Lung (tissue), 12 donors: Measurements from ENCODE around the gene KRTAP10-2. TPM values are rescaled to one million over a fixed set of nuclear protein-coding genes. Genes with fewer than 3 reads are reported as not detected.
"Not testable (repeated sequence)": the region's sequence is repeated elsewhere in the genome, so short reads cannot be mapped to it uniquely, and the experiment has no call there.

ENCODE experiments used
- ATAC-seq: fragments of 200-7000 bp; cut with Tn5 transposase; one replicate; pipeline ENCODE4 v1.9.1; 2020; ENCODE audit warnings: moderate number of reproducible peaks; ENCODE audit not compliant: insufficient read depth, low FRiP score
- DNase-seq, 3 donors: peaks; one replicate each; pipeline ENCODE4 v3.0.0-alpha.2; 2013 to 2017
- H3K27ac ChIP-seq, 2 donors: one replicate each; pipeline ENCODE4 v1.5.1; 2013; ENCODE audit warnings: mild to moderate bottlenecking in 2 of 2, moderate library complexity in 2 of 2, control low read depth in 1 of 2, inconsistent platforms in 1 of 2, low read depth in 1 of 2, low read length in 1 of 2
- H3K27me3 ChIP-seq, 3 donors: one replicate each; pipeline ENCODE4 v1.5.1; 2013; ENCODE audit warnings: low read length in 2 of 3; ENCODE audit not compliant: control insufficient read depth in 3 of 3, insufficient read depth in 3 of 3
- H3K36me3 ChIP-seq, 4 donors: one replicate each; pipeline ENCODE4 v1.5.1; 2013; ENCODE audit warnings: low read length in 4 of 4, mild to moderate bottlenecking in 1 of 4, moderate library complexity in 1 of 4; ENCODE audit not compliant: control insufficient read depth in 4 of 4, insufficient read depth in 4 of 4
- H3K4me1 ChIP-seq, 5 donors: one replicate each; pipeline ENCODE4 v1.5.1; 2013; ENCODE audit warnings: low read length in 5 of 5, mild to moderate bottlenecking in 2 of 5, moderate library complexity in 1 of 5; ENCODE audit not compliant: control insufficient read depth in 5 of 5, insufficient read depth in 5 of 5
- H3K4me3 ChIP-seq: one replicate; pipeline ENCODE4 v1.5.1; 2013; ENCODE audit warnings: mild to moderate bottlenecking, control low read depth, moderate library complexity
- H3K9ac ChIP-seq, 2 donors: one replicate each; pipeline ENCODE4 v1.5.1; 2013; ENCODE audit warnings: low read length in 2 of 2, control low read depth in 1 of 2; ENCODE audit not compliant: insufficient read depth in 1 of 2
- H3K9me3 ChIP-seq, 4 donors: one replicate each; pipeline ENCODE4 v1.5.1; 2013; ENCODE audit warnings: low read length in 3 of 4, mild to moderate bottlenecking in 1 of 4, moderate library complexity in 1 of 4; ENCODE audit not compliant: control insufficient read depth in 4 of 4, insufficient read depth in 3 of 4
- WGBS, 2 donors: extraction: QIAGEN DNeasy Blood & Tissue Kit; methylation state at CpG; one replicate each; pipeline ENCODE4 v1.1.7; 2013; 5-methylcytosine and 5-hydroxymethylcytosine counted together
- polyA plus RNA-seq, 2 donors: library from polyadenylated mRNA; stranded (reverse); fragments of 200-250 nt; gene quantifications; one replicate each; pipeline ENCODE4 v1.2.1, GENCODE V29; 2013
- total RNA-seq, 2 donors: library from RNA; depleted of rRNA in 1 of 2; stranded (reverse); fragments of >200 nt in 1 of 2; gene quantifications; one replicate each; pipeline ENCODE4 v1.2.1, GENCODE V29; 2014 to 2021
- TF ChIP-seq, protein P1 (sequence below): IDR thresholded peaks from 2 replicates; pipeline ENCODE4 v1.5.1; 2012; ENCODE audit warnings: mild to moderate bottlenecking; ENCODE audit errors: control extremely low read depth, extremely low read depth
- donor health status: control.
- donor health status: control.
- donor health status: Bipolar disorder and iron deficiency.
- donor health status: healthy.
- donor health status: DM: yes; HTN: yes; CAD: no.

The KRTAP10-2 gene
- total and polyA plus RNA-seq, 4 donors, result not detected

DNA sequence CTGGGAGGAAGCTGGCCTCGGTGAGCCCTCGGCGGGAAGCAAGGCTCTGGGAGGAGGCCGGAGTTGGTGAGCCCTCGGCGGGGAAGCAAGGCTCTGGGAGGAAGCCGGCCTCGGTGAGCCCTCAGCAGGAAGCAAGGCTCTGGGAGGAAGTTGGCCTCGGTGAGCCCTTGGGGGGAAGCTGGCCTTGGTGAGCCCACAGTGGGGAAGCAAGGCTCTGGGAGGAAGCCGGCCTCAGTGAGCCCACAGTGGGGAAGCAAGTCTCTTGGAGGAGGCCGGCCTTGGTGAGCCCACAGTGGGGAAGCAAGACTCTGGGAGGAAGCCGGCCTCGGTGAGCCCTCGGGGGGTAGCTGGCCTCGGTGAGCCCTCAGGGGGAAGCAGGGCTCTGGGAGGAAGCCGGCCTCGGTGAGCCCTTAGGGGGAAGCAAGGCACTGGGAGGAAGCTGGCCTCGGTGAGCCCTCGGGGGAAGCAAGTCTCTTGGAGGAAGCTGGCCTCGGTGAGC is 47.4 kb downstream of the KRTAP10-2 start:
- 27 to 56% methylated on average over 18 to 20 of the region's 20 CpGs for WGBS, 2 donors
- H3K36me3 ChIP-seq, result no peaks in the 10 kb centered on the region
- DNase-seq, result no peak
- no peaks in the 10 kb centered on the region for H3K27me3 ChIP-seq
- TF ChIP-seq, protein P1, sequence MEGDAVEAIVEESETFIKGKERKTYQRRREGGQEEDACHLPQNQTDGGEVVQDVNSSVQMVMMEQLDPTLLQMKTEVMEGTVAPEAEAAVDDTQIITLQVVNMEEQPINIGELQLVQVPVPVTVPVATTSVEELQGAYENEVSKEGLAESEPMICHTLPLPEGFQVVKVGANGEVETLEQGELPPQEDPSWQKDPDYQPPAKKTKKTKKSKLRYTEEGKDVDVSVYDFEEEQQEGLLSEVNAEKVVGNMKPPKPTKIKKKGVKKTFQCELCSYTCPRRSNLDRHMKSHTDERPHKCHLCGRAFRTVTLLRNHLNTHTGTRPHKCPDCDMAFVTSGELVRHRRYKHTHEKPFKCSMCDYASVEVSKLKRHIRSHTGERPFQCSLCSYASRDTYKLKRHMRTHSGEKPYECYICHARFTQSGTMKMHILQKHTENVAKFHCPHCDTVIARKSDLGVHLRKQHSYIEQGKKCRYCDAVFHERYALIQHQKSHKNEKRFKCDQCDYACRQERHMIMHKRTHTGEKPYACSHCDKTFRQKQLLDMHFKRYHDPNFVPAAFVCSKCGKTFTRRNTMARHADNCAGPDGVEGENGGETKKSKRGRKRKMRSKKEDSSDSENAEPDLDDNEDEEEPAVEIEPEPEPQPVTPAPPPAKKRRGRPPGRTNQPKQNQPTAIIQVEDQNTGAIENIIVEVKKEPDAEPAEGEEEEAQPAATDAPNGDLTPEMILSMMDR, result no peak
- H3K4me1 ChIP-seq, result peaks cover 0 to 4% (median 0%) of the 10 kb centered on the region in 5 donors
- no peak overlapping the region for H3K9ac ChIP-seq
- H3K27ac ChIP-seq, result no peak overlapping the region
- ATAC-seq, result no peak
- H3K4me3 ChIP-seq, result no peak overlapping the region
- peaks cover 0 to 3% (median 0%) of the 10 kb centered on the region in 4 donors for H3K9me3 ChIP-seq

DNA sequence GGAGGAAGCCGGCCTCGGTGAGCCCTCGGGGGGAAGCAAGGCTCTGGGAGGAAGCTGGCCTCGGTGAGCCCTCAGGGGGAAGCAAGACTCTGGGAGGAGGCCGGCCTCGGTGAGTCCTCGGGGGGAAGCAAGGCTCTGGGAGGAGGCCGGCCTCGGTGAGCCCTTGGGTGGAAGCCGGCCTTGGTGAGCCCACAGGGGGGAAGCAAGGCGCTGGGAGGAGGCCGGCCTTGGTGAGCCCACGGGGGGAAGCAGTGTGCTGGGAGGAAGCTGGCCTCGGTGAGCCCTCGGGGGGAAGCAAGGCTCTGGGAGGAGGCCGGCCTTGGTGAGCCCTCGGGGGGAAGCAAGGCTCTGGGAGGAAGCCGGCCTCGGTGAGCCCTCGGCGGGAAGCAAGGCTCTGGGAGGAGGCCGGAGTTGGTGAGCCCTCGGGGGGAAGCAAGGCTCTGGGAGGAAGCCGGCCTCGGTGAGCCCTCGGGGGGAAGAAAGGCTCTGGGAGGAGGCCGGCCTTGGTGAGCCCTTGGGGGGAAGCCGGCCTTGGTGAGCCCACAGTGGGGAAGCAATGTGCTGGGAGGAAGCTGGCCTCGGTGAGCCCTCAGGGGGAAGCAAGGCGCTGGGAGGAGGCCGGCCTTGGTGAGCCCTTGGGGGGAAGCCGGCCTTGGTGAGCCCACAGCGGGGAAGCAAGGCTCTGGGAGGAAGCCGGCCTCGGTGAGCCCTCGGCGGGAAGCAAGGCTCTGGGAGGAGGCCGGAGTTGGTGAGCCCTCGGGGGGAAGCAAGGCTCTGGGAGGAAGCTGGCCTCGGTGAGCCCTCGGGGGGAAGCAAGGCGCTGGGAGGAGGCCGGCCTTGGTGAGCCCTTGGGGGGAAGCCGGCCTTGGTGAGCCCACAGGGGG is 48.1 kb downstream of the KRTAP10-2 start:
- H3K9ac ChIP-seq, H3K4me3 ChIP-seq, DNase-seq, H3K27ac ChIP-seq, H3K9me3 ChIP-seq, H3K36me3 ChIP-seq, H3K4me1 ChIP-seq, H3K27me3 ChIP-seq, ATAC-seq: not testable (repeated sequence)
- WGBS, 2 donors, result 66 to 77% methylated on average over 42 to 44 of the region's 44 CpGs

DNA sequence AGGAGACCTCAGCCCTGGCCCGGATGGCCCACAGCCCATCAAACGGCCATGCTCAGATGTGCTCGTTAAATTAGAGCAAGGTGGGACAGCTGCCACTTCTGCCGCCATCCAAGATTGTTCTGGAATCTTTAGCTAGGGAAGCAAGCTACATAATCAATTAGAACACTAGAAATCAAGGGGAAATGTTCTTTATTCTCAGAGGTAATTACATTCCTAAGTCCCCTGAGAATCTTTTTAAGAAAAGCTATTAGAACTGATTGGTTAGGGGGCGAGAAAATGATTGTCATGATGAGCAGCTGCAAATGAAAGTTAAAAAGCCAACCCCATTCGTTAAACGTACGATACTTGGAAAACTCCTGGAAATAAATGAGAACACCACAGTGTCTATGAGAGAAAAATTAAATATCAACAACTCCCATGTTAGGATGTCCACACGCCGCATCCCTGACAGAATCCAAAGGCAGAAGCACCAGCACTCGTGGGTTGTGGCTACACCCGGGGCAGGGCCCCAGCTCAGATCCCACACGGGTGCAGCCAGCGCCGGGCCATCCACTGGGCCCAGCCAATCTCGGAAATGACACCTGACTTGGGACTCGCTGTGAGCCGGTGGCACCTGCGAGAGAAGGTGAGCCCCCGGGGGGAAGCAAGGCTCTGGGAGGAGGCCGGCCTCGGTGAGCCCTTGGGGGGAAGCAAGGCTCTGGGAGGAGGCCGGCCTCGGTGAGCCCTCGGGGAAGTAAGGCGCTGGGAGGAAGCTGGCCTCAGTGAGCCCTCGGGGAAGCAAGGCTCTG is 48.9 kb downstream of the KRTAP10-2 start:
- TF ChIP-seq, protein P1, result no peak
- no peak overlapping the region for H3K4me3 ChIP-seq
- peaks cover 0 to 4% (median 2%) of the 10 kb centered on the region in 5 donors for H3K4me1 ChIP-seq
- H3K36me3 ChIP-seq, result no peaks in the 10 kb centered on the region
- no peaks in the 10 kb centered on the region for H3K27me3 ChIP-seq
- no peak for ATAC-seq
- no peak overlapping the region for H3K9ac ChIP-seq
- no peak for DNase-seq
- H3K27ac ChIP-seq, result no peak overlapping the region
- WGBS, 2 donors, result 86 to 87% methylated on average over 27 of the region's 27 CpGs
- peaks cover 0 to 3% (median 0%) of the 10 kb centered on the region in 4 donors for H3K9me3 ChIP-seq

Other genes with a start within 250 kb of the KRTAP10-2 start
- 10 to 100 TPM; 24.3 to 45.3 TPM for gene CFAP410, start 212.1 kb downstream of the KRTAP10-2 start, total RNA-seq
- gene CFAP410, start 212.1 kb downstream of the KRTAP10-2 start, polyA plus RNA-seq, result 10 to 100 TPM; 33.7 to 72.7 TPM
- gene TRPM2, start 197.9 kb downstream of the KRTAP10-2 start, total RNA-seq, result 10 to 100 TPM in 1 of 2 donors, 1 to 10 TPM in 1; 5.9 to 13.1 TPM
- 10 to 100 TPM in 1 of 2 donors, 1 to 10 TPM in 1; 7.4 to 26.2 TPM for gene TRPM2, start 197.9 kb downstream of the KRTAP10-2 start, polyA plus RNA-seq
- 1 to 10 TPM; 2.8 to 3.6 TPM for gene LRRC3, start 96.0 kb downstream of the KRTAP10-2 start, total RNA-seq
- 1 to 10 TPM; 1.4 to 2.0 TPM for gene LRRC3, start 96.0 kb downstream of the KRTAP10-2 start, polyA plus RNA-seq
- gene KRTAP10-1, start 11.3 kb downstream of the KRTAP10-2 start, total RNA-seq, result not detected
- not detected for gene KRTAP10-1, start 11.3 kb downstream of the KRTAP10-2 start, polyA plus RNA-seq
- not detected for gene KRTAP10-3, start 7.3 kb upstream of the KRTAP10-2 start, total RNA-seq
- gene KRTAP10-3, start 7.3 kb upstream of the KRTAP10-2 start, polyA plus RNA-seq, result not detected
- not detected for gene KRTAP10-4, start 22.2 kb upstream of the KRTAP10-2 start, total RNA-seq
- gene KRTAP10-4, start 22.2 kb upstream of the KRTAP10-2 start, polyA plus RNA-seq, result not detected
- not detected for gene KRTAP10-5, start 29.1 kb upstream of the KRTAP10-2 start, total RNA-seq
- not detected for gene KRTAP10-5, start 29.1 kb upstream of the KRTAP10-2 start, polyA plus RNA-seq
- gene KRTAP10-6, start 41.0 kb upstream of the KRTAP10-2 start, total RNA-seq, result not detected
- not detected for gene KRTAP10-6, start 41.0 kb upstream of the KRTAP10-2 start, polyA plus RNA-seq
- not detected for gene KRTAP10-7, start 49.1 kb upstream of the KRTAP10-2 start, total RNA-seq
- not detected for gene KRTAP10-7, start 49.1 kb upstream of the KRTAP10-2 start, polyA plus RNA-seq
- not detected for gene KRTAP10-8, start 60.6 kb upstream of the KRTAP10-2 start, total RNA-seq
- gene KRTAP10-8, start 60.6 kb upstream of the KRTAP10-2 start, polyA plus RNA-seq, result not detected
- not detected for gene KRTAP10-9, start 75.6 kb upstream of the KRTAP10-2 start, total RNA-seq
- gene KRTAP10-9, start 75.6 kb upstream of the KRTAP10-2 start, polyA plus RNA-seq, result not detected
- not detected for gene KRTAP10-10, start 85.9 kb upstream of the KRTAP10-2 start, total RNA-seq
- not detected for gene KRTAP10-10, start 85.9 kb upstream of the KRTAP10-2 start, polyA plus RNA-seq
- gene KRTAP10-11, start 94.9 kb upstream of the KRTAP10-2 start, total RNA-seq, result not detected
- gene KRTAP10-11, start 94.9 kb upstream of the KRTAP10-2 start, polyA plus RNA-seq, result not detected
- not detected for gene KRTAP12-4, start 103.2 kb upstream of the KRTAP10-2 start, total RNA-seq
- gene KRTAP12-4, start 103.2 kb upstream of the KRTAP10-2 start, polyA plus RNA-seq, result not detected
- not detected for gene KRTAP12-3, start 106.4 kb upstream of the KRTAP10-2 start, total RNA-seq
- gene KRTAP12-3, start 106.4 kb upstream of the KRTAP10-2 start, polyA plus RNA-seq, result not detected
- not detected for gene KRTAP12-2, start 115.4 kb upstream of the KRTAP10-2 start, total RNA-seq
- not detected for gene KRTAP12-2, start 115.4 kb upstream of the KRTAP10-2 start, polyA plus RNA-seq
- not detected for gene KRTAP12-1, start 130.7 kb upstream of the KRTAP10-2 start, total RNA-seq
- not detected for gene KRTAP12-1, start 130.7 kb upstream of the KRTAP10-2 start, polyA plus RNA-seq
- gene KRTAP10-12, start 145.7 kb upstream of the KRTAP10-2 start, total RNA-seq, result not detected
- gene KRTAP10-12, start 145.7 kb upstream of the KRTAP10-2 start, polyA plus RNA-seq, result not detected
- 1 to 10 TPM in 1 of 2 donors, under 1 TPM in 1; 0.43 to 2.1 TPM for gene TSPEAR, start 160.1 kb upstream of the KRTAP10-2 start, total RNA-seq
- under 1 TPM; 0.02 to 0.12 TPM for gene TSPEAR, start 160.1 kb upstream of the KRTAP10-2 start, polyA plus RNA-seq